Tibial artery (tissue), 4 donors: ENCODE data around the gene PACSIN3.

Experiments
- DNase-seq, 2 donors: peaks; one replicate each; pipeline ENCODE4 v3.0.0-alpha.2; 2019
- H3K27ac ChIP-seq, 2 donors: fragments of 200-600 bp; sonication (generic) in 1 of 2; 1 replicate in 1 of 2; 2 replicates in 1 of 2; pipeline ENCODE4 v1.5.1; 2018 to 2019; ENCODE audit warnings: mild to moderate bottlenecking in 1 of 2
- H3K27me3 ChIP-seq, 2 donors: fragments of 200-600 bp; sonication (generic) in 1 of 2; one replicate each; pipeline versions ENCODE4 v1.5.1 to v1.6.0; 2016 to 2019
- H3K36me3 ChIP-seq, 3 donors: fragments of 200-600 bp; sonication (generic) in 2 of 3; one replicate each; pipeline ENCODE4 v1.5.1; 2016 to 2019; ENCODE audit warnings: mild to moderate bottlenecking in 2 of 3
- H3K4me1 ChIP-seq, 4 donors: fragments of 200-600 bp; sonication (generic) in 2 of 4; 1 replicate in 3 of 4; 2 replicates in 1 of 4; pipeline ENCODE4 v1.5.1; 2016 to 2019
- H3K4me3 ChIP-seq, 2 donors: fragments of 200-600 bp; sonication (generic) in 1 of 2; 1 replicate in 1 of 2; 2 replicates in 1 of 2; pipeline ENCODE4 v1.5.1; 2018 to 2019; ENCODE audit warnings: mild to moderate bottlenecking in 2 of 2
- H3K9me3 ChIP-seq, 3 donors: fragments of 200-600 bp; sonication (generic) in 1 of 3; one replicate each; pipeline ENCODE4 v1.5.1; 2016 to 2019
- intact Hi-C: fragments of 100-400 bp; cut with DNase I; formaldehyde crosslinking; loops from one replicate; pipeline ENCODE4 v1.15.0; 2023; ENCODE audit warnings: low total_unique reads
- TF ChIP-seq, protein P1 (sequence below), 2 experiments: fragments of 200-600 bp in 1 of 2; fragments of 450-650 bp in 1 of 2; IDR thresholded peaks; one replicate each; pipeline ENCODE4 v1.5.1; 2017 to 2019; ENCODE audit warnings: antibody characterized with exemption in 2 of 2, mild to moderate bottlenecking in 1 of 2, moderate library complexity in 1 of 2

Gene PACSIN3

DNA sequence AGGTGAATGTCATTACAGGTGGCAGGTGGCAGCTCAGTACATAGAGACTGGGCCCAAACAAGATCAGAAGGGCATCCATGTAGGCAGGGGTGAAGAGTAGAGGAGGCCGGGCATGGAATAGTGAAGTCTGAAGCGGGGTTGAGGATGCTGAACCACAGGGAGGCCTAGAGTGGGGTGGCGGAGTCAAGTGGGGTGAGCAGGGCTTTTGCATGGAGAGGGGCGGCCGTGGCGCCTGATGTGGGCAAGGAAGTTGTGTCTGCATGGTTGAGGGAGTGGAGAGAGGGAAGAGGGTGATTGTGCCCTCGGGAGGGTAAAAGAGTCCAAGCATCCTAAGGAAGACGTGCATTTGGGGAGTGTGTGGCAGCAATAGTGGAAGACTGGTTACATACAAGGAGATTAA, 42.9 kb upstream of the PACSIN3 start:
- no peak for DNase-seq
- no peaks in the 10 kb centered on the region for H3K27me3 ChIP-seq
- H3K27ac ChIP-seq = no peak overlapping the region
- H3K9me3 ChIP-seq = no peaks in the 10 kb centered on the region
- intact Hi-C loops = no loop called here
- no peak overlapping the region for H3K4me3 ChIP-seq
- TF ChIP-seq, protein P1, sequence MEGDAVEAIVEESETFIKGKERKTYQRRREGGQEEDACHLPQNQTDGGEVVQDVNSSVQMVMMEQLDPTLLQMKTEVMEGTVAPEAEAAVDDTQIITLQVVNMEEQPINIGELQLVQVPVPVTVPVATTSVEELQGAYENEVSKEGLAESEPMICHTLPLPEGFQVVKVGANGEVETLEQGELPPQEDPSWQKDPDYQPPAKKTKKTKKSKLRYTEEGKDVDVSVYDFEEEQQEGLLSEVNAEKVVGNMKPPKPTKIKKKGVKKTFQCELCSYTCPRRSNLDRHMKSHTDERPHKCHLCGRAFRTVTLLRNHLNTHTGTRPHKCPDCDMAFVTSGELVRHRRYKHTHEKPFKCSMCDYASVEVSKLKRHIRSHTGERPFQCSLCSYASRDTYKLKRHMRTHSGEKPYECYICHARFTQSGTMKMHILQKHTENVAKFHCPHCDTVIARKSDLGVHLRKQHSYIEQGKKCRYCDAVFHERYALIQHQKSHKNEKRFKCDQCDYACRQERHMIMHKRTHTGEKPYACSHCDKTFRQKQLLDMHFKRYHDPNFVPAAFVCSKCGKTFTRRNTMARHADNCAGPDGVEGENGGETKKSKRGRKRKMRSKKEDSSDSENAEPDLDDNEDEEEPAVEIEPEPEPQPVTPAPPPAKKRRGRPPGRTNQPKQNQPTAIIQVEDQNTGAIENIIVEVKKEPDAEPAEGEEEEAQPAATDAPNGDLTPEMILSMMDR (IDR thresholded peaks at IDR 0.05) = no peak
- no peaks in the 10 kb centered on the region for H3K4me1 ChIP-seq
- H3K36me3 ChIP-seq = peaks cover 25 to 87% (median 30%) of the 10 kb centered on the region in 3 donors

DNA sequence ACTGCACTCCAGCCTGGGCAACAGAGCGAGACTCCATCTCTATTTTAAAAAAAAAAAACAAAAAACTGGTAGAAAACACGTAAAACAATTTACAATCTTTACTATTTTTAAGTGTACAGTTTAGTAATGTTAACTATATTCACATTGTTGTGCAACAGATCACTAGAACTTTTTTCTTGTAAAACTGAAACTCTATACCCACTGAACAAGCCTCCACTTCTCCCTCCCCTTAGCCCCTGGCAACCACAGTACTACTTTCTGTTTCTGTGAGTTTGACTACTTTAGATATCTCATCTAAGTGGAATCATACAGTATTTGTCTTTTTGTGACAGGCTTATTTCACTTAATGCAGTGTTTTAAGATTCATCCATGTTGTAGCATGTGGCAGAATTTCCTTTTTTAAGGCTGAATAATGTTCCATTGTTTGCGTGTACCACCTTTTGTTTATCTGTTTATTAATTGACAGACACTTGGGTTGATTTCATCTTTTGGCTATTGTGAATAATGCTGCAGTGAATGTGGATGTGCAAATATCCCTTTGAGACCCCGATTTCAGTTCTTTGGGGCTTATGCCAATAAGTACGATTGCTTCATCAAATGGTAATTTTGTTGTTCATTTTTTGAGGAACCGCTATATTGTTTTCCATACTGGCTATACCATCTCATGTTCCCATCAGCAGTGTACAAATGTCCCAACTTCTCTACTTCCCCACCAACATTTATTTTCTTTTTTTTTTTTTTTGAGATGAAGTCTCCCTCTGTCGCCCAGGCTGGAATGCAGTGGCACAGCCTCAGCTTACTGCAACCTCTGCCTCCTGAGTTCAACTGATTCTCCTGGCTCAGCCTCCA, 39.5 kb upstream of the PACSIN3 start:
- Histone ChIP-seq H3K4me3 (no peak overlapping the region), H3K36me3 (peaks cover 39 to 92% (median 42%) of the 10 kb centered on the region in 3 donors), H3K4me1 (peaks cover 0 to under 1% (median under 1%) of the 10 kb centered on the region in 4 donors), H3K27me3 (no peaks in the 10 kb centered on the region), H3K27ac (no peak overlapping the region), H3K9me3 (no peaks in the 10 kb centered on the region)
- TF ChIP-seq, protein P1 (IDR thresholded peaks at IDR 0.05) = no peak
- no peak for DNase-seq
- intact Hi-C loops = no loop called here

DNA sequence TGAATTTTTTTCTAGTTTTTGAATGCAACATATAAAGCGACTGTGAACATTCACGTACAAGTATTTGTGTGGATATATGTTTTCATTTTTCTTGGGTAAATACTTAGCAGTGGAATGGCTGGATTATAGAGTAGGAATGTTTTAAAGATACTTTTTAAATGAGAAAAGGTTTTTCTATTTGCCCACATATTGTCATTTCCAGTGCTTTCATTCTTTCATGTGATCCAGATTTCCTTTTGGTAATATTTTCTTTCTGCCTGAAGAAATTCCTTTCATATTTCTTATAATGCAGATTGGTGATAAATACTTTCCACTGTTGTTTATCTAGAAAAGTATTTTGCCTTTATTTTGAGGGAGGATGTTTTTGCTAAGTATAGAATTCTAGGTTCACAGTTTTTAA, 36.5 kb upstream of the PACSIN3 start:
- Histone ChIP-seq H3K27me3 (no peaks in the 10 kb centered on the region), H3K9me3 (no peaks in the 10 kb centered on the region), H3K27ac (no peak overlapping the region), H3K36me3 (peaks cover 28 to 90% (median 46%) of the 10 kb centered on the region in 3 donors), H3K4me3 (no peak overlapping the region), H3K4me1 (peaks cover 0 to 22% (median 11%) of the 10 kb centered on the region in 4 donors)
- DNase-seq = no peak
- intact Hi-C loops = no loop called here
- TF ChIP-seq, protein P1 (IDR thresholded peaks at IDR 0.05) = no peak

DNA sequence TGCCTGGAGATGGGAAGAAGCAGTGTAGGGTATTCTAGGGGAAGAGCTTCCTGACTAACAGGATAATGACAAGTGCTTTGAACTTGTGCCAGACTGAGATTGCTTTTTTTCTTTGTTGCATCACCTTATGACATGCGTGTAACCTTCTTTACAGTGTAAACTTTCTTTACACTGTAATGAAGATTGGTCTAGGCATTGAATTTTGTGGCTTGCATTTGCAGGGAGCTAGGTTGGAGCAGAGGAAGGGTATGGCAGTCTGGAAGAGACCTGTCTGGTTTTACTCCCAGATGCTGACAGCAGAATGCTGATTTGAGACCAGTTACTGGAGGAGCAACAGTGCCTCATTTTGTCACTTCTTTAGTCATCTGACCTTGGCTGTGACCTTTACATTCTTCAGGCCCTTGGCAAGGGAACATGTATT, 34.2 kb upstream of the PACSIN3 start:
- Histone ChIP-seq H3K4me3 (no peak overlapping the region), H3K4me1 (peaks cover 0 to 45% (median 29%) of the 10 kb centered on the region in 4 donors), H3K27ac (no peak overlapping the region), H3K27me3 (no peaks in the 10 kb centered on the region), H3K9me3 (no peaks in the 10 kb centered on the region), H3K36me3 (peaks cover 14 to 71% (median 31%) of the 10 kb centered on the region in 3 donors)
- DNase-seq = no peak
- intact Hi-C loops = no loop called here
- TF ChIP-seq, protein P1 (IDR thresholded peaks at IDR 0.05) = no peak

DNA sequence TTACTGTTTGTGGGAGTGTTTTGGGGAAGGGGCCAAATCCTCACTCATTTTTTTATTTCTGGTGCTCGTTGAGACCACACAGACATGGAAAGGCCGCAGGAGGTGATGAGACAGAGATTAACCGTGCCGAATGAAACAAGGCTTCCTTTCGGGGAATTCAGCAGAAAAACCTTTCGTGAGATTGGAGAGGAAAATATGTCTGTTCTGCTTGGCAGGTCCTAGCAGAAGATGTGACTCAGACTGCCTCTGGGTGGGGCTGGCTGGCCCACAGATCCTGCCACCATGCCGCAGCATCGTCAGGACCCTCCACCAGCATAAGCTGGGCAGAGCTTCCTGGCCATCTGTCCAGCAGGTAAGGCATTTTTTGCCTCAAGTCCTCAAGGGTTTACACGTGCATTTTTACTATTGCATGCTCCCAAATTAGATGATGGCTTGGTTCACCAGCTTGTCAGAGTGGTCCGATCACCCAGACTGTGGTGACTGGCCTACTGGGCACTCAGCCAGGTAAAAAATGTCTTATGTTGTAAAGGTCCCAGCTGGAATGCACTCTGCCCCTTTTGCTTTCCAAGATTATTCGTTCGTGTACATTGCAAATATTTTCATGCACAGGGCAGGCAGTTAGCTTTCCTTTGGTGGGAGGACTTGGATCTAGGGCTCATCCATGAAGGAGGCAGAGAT, 30.0 kb upstream of the PACSIN3 start:
- peak; percentile 45 to 78 for DNase-seq
- H3K27me3 ChIP-seq = no peaks in the 10 kb centered on the region
- peaks cover 0 to 52% (median 33%) of the 10 kb centered on the region in 4 donors for H3K4me1 ChIP-seq
- H3K9me3 ChIP-seq = no peaks in the 10 kb centered on the region
- TF ChIP-seq, protein P1 (IDR thresholded peaks at IDR 0.05) = no peak
- peak overlapping the region; percentile 65 to 66 for H3K4me3 ChIP-seq
- peaks cover 0 to 30% (median 19%) of the 10 kb centered on the region in 3 donors for H3K36me3 ChIP-seq
- intact Hi-C loops = no loop called here
- H3K27ac ChIP-seq = peak overlapping the region; percentile 93 to 94
